Gastroesophageal sphincter (tissue), 3 donors: ENCODE measurements around the gene TNS1.
A peak's percentile ranks its signal among the peaks of the same experiment; 100 is the strongest.

Source experiments
- POLR2AphosphoS5 ChIP-seq: sonication (generic); formaldehyde crosslinking; IDR thresholded peaks from one replicate; pipeline ENCODE4 v1.6.1; 2017; ENCODE audit warnings: antibody characterized with exemption
- TF ChIP-seq, protein P1 (sequence below), 4 experiments: fragments of 200-600 bp in 2 of 4; fragments of 450-650 bp in 2 of 4; sonication (generic) in 1 of 4; IDR thresholded peaks; one replicate each; pipeline ENCODE4 v1.5.1; 2017 to 2019; ENCODE audit warnings: antibody characterized with exemption in 4 of 4, mild to moderate bottlenecking in 2 of 4, moderate library complexity in 2 of 4

DNA sequence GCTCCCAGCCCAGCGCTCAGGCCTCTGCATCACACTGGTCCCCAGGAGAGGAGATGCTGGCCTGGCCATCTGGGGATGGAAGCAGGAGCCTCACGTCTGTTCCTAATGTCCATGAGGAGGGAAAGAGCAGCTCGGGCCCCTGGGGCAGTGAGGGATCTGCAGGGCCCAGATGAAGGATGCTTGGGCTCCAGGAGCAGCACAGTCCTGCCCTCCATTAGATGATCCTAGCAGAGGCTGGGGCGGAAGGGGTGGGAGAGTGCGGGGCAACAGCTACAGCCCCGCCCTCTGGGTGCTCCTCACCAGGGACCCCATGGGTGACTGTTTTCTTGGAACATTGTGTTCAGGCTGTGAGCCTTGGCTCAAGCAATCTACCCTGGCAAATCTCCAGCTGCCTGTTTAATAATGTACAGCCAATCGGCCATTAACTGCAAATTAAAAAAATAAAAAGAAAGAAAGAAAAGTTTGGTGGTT, 49.7 kb downstream of the TNS1 start:
- TF ChIP-seq, protein P1, sequence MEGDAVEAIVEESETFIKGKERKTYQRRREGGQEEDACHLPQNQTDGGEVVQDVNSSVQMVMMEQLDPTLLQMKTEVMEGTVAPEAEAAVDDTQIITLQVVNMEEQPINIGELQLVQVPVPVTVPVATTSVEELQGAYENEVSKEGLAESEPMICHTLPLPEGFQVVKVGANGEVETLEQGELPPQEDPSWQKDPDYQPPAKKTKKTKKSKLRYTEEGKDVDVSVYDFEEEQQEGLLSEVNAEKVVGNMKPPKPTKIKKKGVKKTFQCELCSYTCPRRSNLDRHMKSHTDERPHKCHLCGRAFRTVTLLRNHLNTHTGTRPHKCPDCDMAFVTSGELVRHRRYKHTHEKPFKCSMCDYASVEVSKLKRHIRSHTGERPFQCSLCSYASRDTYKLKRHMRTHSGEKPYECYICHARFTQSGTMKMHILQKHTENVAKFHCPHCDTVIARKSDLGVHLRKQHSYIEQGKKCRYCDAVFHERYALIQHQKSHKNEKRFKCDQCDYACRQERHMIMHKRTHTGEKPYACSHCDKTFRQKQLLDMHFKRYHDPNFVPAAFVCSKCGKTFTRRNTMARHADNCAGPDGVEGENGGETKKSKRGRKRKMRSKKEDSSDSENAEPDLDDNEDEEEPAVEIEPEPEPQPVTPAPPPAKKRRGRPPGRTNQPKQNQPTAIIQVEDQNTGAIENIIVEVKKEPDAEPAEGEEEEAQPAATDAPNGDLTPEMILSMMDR (IDR thresholded peaks at IDR 0.05), result no peak
- TF ChIP-seq POLR2AphosphoS5, result peak; percentile 92
